HUES6 (cell line): ENCODE results near the gene FARP2.
"Not testable (repeated sequence)": the region's sequence is repeated elsewhere in the genome, so short reads cannot be mapped to it uniquely, and the experiment has no call there.

Experiments used
- H3K27ac ChIP-seq: 2 replicates; pipeline ENCODE4 v1.7.0; 2013; ENCODE audit warnings: low read depth, mild to moderate bottlenecking, low read length, inconsistent platforms
- H3K27me3 ChIP-seq: 2 replicates; pipeline ENCODE4 v1.6.1; 2013; ENCODE audit warnings: low read length; ENCODE audit not compliant: control insufficient read depth, insufficient read depth
- H3K36me3 ChIP-seq: 2 replicates; pipeline ENCODE4 v1.6.1; 2013; ENCODE audit warnings: low read length; ENCODE audit not compliant: control insufficient read depth, insufficient read depth
- H3K4me1 ChIP-seq: 2 replicates; pipeline ENCODE4 v1.6.1; 2013; ENCODE audit warnings: low read length; ENCODE audit not compliant: control insufficient read depth, insufficient read depth
- H3K4me3 ChIP-seq: 2 replicates; pipeline ENCODE4 v1.5.1; 2013; ENCODE audit warnings: low read depth, low read length
- H3K9ac ChIP-seq: one replicate; pipeline ENCODE4 v1.6.1; 2013; ENCODE audit warnings: mild to moderate bottlenecking, low read length
- H3K9me3 ChIP-seq: 2 replicates; pipeline ENCODE4 v1.6.1; 2013; ENCODE audit warnings: low read depth, low read length; ENCODE audit not compliant: control insufficient read depth, insufficient read depth

The FARP2 gene

DNA sequence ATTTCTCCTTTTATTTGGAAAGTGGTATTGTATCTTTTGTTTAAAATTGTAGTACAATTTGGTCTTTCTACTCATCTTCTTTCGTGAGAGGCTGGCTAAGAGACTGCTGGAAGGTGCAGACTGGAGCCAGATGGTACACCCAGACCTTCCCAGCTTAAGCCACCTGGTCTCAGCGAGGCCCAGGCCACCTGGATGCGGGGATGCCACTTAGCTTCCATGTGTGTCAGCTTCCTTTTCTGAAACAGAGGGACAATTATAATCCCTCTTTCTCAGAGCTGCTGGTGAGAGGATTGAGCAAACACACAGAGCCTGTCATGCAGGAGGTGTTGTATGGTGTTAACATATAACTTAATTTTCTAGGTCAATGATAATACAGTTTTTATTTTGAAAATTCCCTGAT, 17.4 kb downstream of the FARP2 start:
- peaks cover 31% of the 10 kb centered on the region for H3K36me3 ChIP-seq
- H3K4me1 ChIP-seq = no peaks in the 10 kb centered on the region
- H3K9ac ChIP-seq = no peak overlapping the region
- no peaks in the 10 kb centered on the region for H3K27me3 ChIP-seq
- no peak overlapping the region for H3K27ac ChIP-seq
- H3K9me3 ChIP-seq = no peaks in the 10 kb centered on the region
- H3K4me3 ChIP-seq = no peak overlapping the region

- not testable (repeated sequence) for H3K4me1 ChIP-seq
These were observed 17.8 kb downstream of the FARP2 start for GRCh38 chr2:241373906-241374305.

GRCh38 chr2:241375300-241375699, 19.2 kb downstream of the FARP2 start:
- H3K27me3 ChIP-seq = no peaks in the 10 kb centered on the region
- no peak overlapping the region for H3K9ac ChIP-seq
- no peaks in the 10 kb centered on the region for H3K9me3 ChIP-seq
- no peaks in the 10 kb centered on the region for H3K4me1 ChIP-seq
- peaks cover 31% of the 10 kb centered on the region for H3K36me3 ChIP-seq
- no peak overlapping the region for H3K27ac ChIP-seq
- H3K4me3 ChIP-seq = no peak overlapping the region

More at GRCh38 chr2:241373906-241374305, 17.8 kb downstream of the FARP2 start:
- H3K9me3 ChIP-seq, H3K4me3 ChIP-seq, H3K27me3 ChIP-seq, H3K27ac ChIP-seq, H3K9ac ChIP-seq: not testable (repeated sequence)
- peaks cover 31% of the 10 kb centered on the region for H3K36me3 ChIP-seq

- H3K9ac ChIP-seq = no peak overlapping the region
- no peaks in the 10 kb centered on the region for H3K4me1 ChIP-seq
- no peak overlapping the region for H3K4me3 ChIP-seq
- no peak overlapping the region for H3K27ac ChIP-seq
- H3K27me3 ChIP-seq = no peaks in the 10 kb centered on the region
- H3K9me3 ChIP-seq = no peaks in the 10 kb centered on the region
- H3K36me3 ChIP-seq = peaks cover 31% of the 10 kb centered on the region
These were observed 20.7 kb downstream of the FARP2 start for GRCh38 chr2:241376808-241377207.

DNA sequence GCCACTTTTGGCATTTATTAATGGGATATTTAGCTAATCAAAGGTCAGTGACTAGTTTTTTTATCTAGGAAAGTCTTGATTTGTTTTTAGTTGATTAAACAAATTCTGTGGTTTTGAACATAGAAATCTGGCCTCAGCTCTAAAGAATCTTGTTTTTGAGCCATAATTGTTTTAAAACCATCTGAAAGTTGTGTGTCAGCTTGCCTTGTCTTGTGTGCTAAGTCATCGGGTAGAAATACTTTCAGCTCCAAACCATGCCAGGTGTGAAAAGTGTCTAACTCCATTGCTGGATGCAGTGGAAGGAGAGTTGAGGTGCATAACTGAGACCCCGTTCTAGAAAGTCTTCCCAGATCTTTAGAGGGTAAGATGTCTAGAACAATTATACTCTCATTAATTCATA, 22.7 kb downstream of the FARP2 start:
- Histone ChIP-seq H3K27me3 (no peaks in the 10 kb centered on the region), H3K27ac (no peak overlapping the region), H3K9me3 (no peaks in the 10 kb centered on the region), H3K9ac (no peak overlapping the region), H3K36me3 (peaks cover 33% of the 10 kb centered on the region), H3K4me3 (no peak overlapping the region), H3K4me1 (no peaks in the 10 kb centered on the region)

DNA sequence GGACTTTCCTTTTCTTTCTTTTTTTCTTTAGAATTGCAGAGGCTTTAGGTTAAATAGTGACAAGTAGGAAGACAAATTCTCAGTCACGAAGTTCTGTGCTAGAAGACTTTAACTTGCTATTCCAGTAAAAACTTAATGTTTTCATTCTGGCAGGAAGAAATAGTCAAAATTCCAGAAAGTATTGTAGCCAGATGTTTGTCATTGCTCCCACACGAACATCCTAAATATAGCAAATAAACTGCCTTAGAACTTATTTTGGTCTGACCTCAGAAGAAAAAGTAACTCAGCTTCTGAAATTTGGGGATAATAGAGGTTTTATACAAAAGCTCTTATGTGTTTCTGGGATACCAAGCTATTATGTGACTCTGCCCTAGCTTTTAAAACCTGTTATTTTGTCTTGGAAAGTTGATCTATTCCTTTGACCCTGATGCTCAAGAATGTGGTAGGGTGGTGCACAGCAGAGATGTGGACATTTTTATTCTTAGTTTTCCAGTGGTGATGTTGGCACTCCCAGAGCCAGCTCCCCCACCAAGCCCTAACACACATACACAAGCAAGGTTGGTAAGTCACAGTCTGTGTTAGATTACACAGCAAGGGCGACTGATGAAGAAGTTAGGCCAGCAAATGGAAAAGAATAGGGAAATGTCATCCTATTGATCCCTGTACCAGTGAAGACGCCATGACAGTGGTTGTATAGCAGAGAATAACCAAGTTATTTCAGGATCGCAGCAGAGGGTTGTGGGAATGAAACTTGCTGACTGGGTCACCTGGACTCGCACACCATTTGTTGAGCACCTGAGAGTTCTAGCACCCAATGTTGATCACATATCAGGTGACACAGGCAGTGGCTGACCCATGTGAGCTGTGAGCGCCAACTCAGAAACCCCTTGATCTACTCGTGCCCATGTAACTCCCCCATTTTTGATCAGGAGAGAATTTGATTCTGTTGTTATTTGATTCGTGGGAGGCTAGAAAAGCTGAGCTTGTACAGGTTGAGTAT, 23.7 kb downstream of the FARP2 start:
- Histone ChIP-seq H3K27ac (no peak overlapping the region), H3K4me3 (no peak overlapping the region), H3K9ac (no peak overlapping the region)

GRCh38 chr2:241381872-241382271, 25.8 kb downstream of the FARP2 start:
- no peaks in the 10 kb centered on the region for H3K4me1 ChIP-seq

More for the DNA sequence above, 23.7 kb downstream of the FARP2 start:
- Histone ChIP-seq H3K9me3 (no peaks in the 10 kb centered on the region), H3K4me1 (no peaks in the 10 kb centered on the region), H3K27me3 (no peaks in the 10 kb centered on the region), H3K36me3 (peaks cover 28% of the 10 kb centered on the region)

GRCh38 chr2:241385450-241385849, 29.4 kb downstream of the FARP2 start:
- not testable (repeated sequence) for H3K9ac ChIP-seq, H3K36me3 ChIP-seq, H3K4me3 ChIP-seq, H3K27me3 ChIP-seq, H3K9me3 ChIP-seq, H3K27ac ChIP-seq, H3K4me1 ChIP-seq

More at GRCh38 chr2:241381872-241382271, 25.8 kb downstream of the FARP2 start:
- no peak overlapping the region for H3K4me3 ChIP-seq
- no peaks in the 10 kb centered on the region for H3K27me3 ChIP-seq
- no peaks in the 10 kb centered on the region for H3K9me3 ChIP-seq
- H3K9ac ChIP-seq = no peak overlapping the region
- peaks cover 9% of the 10 kb centered on the region; the same call in 1 of the 2 replicates for H3K36me3 ChIP-seq
- no peak overlapping the region for H3K27ac ChIP-seq

- Histone ChIP-seq H3K27me3 (no peaks in the 10 kb centered on the region), H3K4me3 (no peak overlapping the region), H3K36me3 (peaks cover 9% of the 10 kb centered on the region), H3K9ac (no peak overlapping the region), H3K9me3 (no peaks in the 10 kb centered on the region), H3K4me1 (no peaks in the 10 kb centered on the region), H3K27ac (no peak overlapping the region)
These were observed 30.4 kb downstream of the FARP2 start for GRCh38 chr2:241386519-241386918.

- Histone ChIP-seq H3K36me3 (no peaks in the 10 kb centered on the region; the same call in none of the 2 replicates), H3K27ac (no peak overlapping the region), H3K4me1 (no peaks in the 10 kb centered on the region), H3K27me3 (no peaks in the 10 kb centered on the region), H3K9me3 (no peaks in the 10 kb centered on the region), H3K4me3 (no peak overlapping the region), H3K9ac (no peak overlapping the region)
These were observed 33.6 kb downstream of the FARP2 start for GRCh38 chr2:241389697-241390096.
